Endometrial microvascular endothelial cells (primary cell): ENCODE results near the gene MYL9. TPM values are rescaled to one million over a fixed set of nuclear protein-coding genes. Genes with fewer than 3 reads are reported as not detected.

Source experiments
- in situ Hi-C: cut with HindIII; loops from 2 replicates; pipeline ENCODE4 v1.10.0; 2017; ENCODE audit warnings: low sequenced_read_pairs, low pct_unique_long_range_greater_than_20kb; ENCODE audit errors: inconsistent ontology term
- total RNA-seq: library from RNA; depleted of rRNA; stranded (reverse); fragments of >200 nt; gene quantifications from one replicate; pipeline ENCODE4 v1.2.3, GENCODE V29; 2015; ENCODE audit errors: inconsistent ontology term

Gene MYL9
- 45.0 TPM for total RNA-seq

- in situ Hi-C loops: no loop called here
These were observed at the start of gene MYL9 for GRCh38 chr20:36541227-36541767. Gene MYL9, plus strand, starts transcription at chr20:36541519. Its CDS starts 3,366 bp downstream, at chr20:36544885.

GRCh38 chr20:36491901-36492617, 49.3 kb upstream of the MYL9 start:
- in situ Hi-C loops: loop anchor here (25.0 kb wide), 1 partner anchor 145 kb away; the partner anchor contains the start of gene SLA2

GRCh38 chr20:36493051-36493800, 48.1 kb upstream of the MYL9 start:
- in situ Hi-C loops: loop anchor here (25.0 kb wide), 1 partner anchor 144 kb away; the partner anchor contains the start of gene SLA2

- in situ Hi-C loops: loop anchor here (25.0 kb wide), 1 partner anchor 144 kb away; the partner anchor contains the start of gene SLA2
These were observed 47.6 kb upstream of the MYL9 start for GRCh38 chr20:36493801-36494114.

GRCh38 chr20:36496707-36497669, 44.3 kb upstream of the MYL9 start:
- in situ Hi-C loops: loop anchor here (25.0 kb wide), 1 partner anchor 140 kb away; the partner anchor contains the start of gene SLA2

- in situ Hi-C loops: loop anchor here (25.0 kb wide), 1 partner anchor 139 kb away; the partner anchor contains the start of gene SLA2
These were observed 43.5 kb upstream of the MYL9 start for GRCh38 chr20:36497856-36498255.

- in situ Hi-C loops: loop anchor here (25.0 kb wide), 1 partner anchor 139 kb away; the partner anchor contains the start of gene SLA2
These were observed 42.7 kb upstream of the MYL9 start for GRCh38 chr20:36498386-36499179.

GRCh38 chr20:36499211-36499610, 42.1 kb upstream of the MYL9 start:
- in situ Hi-C loops: loop anchor here (25.0 kb wide), 1 partner anchor 138 kb away; the partner anchor contains the start of gene SLA2

GRCh38 chr20:36499723-36500501, 41.4 kb upstream of the MYL9 start:
- in situ Hi-C loops: loop anchor here (25.0 kb wide), 1 partner anchor 137 kb away; the partner anchor contains the start of gene SLA2

GRCh38 chr20:36501367-36502006, 39.8 kb upstream of the MYL9 start:
- in situ Hi-C loops: no loop called here

- in situ Hi-C loops: no loop called here
These were observed 37.0 kb upstream of the MYL9 start for GRCh38 chr20:36504295-36504694.

GRCh38 chr20:36506253-36506652, 35.1 kb upstream of the MYL9 start:
- in situ Hi-C loops: no loop called here

GRCh38 chr20:36507746-36508145, 33.6 kb upstream of the MYL9 start:
- in situ Hi-C loops: no loop called here

- in situ Hi-C loops: no loop called here
These were observed 22.2 kb upstream of the MYL9 start for GRCh38 chr20:36519012-36519719.

- in situ Hi-C loops: no loop called here
These were observed 21.4 kb upstream of the MYL9 start for GRCh38 chr20:36519944-36520343.

GRCh38 chr20:36521526-36521925, 19.8 kb upstream of the MYL9 start:
- in situ Hi-C loops: no loop called here
